Measurements from ENCODE around the gene VSIG10L2.

- no peak for TF ChIP-seq CTCF (IDR thresholded peaks at IDR 0.05; ENCODE audit: low read depth, low read length)
- no peak for TF ChIP-seq POLR2A (IDR thresholded peaks at IDR 0.05; ENCODE audit: extremely low read depth, insufficient read length)
These were observed 30.3 kb downstream of the VSIG10L2 start for GRCh38 chr11:125976156-125976555.
